IPS DF 19.7 (cell line): ENCODE measurements around the gene TXK.

Experiments
- DNase-seq: peaks from one replicate; pipeline ENCODE4 v3.0.0-alpha.2; 2013; ENCODE audit warnings: low read depth, low spot score

Gene TXK

DNA sequence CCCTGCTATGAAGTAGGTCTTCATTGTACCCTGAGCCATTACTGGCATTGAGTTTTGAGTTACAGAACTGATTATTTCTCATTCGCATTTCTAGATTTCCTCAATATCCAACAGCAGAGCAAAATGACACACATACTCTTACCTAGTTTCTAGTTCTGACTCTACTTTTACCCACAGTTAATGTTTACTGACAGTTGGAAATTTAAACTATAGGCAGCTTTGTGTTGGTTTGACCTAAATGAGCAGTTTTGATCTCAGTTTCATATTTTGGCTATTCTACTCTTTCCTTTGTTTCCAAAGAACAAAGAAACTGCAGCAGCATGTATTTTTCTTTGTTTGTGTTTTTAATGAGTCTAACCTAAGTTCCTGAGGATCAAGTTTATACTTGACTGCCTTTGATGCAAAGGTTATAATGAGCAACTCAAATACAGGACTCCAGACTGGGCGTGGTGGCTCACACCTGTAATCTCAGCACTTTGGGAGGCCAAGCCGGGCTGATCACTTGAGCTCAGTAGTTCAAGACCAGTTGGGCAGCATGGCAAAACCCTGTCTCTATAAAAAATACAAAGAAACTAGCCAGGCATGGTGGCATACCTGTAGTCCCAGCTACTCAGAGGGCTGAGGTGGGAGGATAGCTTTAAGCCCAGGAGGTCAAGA lies 30.4 kb downstream of the TXK start:
- DNase-seq = no peak

DNA sequence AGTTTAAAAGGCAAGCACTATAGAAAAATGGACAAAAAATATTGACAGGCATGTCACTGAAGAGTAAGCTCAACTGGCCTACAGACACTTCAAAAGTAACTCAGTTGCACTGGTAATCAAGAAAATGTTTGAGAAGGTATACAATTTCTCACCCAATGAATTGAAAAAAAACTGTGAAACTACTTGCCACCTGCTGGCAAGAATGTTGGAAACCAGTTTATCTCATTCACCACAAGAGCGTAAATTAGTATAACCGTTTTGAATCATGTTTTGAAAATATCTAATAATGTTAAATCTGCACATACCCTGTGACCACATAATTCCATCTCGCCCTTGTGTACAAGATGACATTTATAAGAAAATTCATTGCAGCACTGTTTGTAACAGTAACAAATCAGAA lies 31.7 kb downstream of the TXK start:
- DNase-seq = no peak

DNA sequence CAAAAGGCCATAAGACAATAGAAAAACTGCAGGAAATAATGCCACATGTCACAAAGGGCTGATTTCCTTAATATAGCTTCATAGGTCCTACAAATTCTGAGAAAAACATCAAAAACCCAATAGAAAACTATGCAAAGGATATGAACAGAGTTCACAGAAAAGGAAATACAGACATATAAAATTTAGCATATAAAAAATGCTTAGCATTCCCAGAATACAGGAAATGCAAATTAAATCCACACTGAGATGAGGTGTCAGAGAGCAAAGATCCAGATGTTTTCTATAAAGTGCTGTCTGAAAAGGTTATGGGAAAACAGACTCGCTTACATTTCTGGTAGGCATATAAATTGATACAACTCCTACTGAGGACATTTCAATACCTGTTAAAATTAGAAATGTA lies 33.8 kb downstream of the TXK start:
- DNase-seq = no peak

DNA sequence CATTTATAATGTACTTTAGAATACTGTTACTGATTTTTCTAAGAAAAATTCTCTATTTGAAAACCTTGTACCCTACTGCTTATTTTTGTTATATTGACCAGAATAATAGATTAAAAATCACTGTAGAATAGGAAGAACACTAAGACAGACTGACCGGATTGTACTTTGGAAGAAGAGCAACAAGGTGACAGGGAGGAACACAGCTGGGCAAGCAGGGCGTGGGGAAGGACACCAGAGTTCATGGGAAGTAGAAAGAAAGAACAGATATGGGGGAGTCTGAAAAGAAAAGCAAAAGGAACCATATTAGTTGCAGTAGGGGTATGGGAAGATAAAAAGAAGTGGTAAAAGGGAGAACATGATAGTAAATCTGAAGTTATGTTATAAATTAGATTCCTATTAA lies 38.6 kb downstream of the TXK start:
- DNase-seq = no peak

DNA sequence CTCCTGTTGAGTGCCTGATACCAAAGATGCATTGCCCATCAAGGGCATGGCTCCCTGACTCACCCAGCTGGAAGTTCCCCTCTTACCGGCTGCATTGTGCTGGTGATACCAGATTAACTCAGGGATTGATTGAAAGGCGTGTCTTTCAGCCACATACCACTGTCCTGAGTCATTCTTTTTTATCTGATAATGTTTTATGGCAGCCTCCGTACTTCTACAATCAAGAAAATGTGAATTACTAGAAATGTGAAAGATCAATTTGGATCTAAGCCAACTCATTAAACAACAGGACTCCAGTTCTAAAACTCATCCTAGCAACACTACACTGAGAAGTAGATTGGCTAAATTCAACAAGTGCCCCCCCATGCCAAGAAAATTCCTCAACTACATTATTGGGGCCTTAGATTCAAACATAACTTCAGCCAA lies 40.0 kb downstream of the TXK start:
- DNase-seq = no peak

DNA sequence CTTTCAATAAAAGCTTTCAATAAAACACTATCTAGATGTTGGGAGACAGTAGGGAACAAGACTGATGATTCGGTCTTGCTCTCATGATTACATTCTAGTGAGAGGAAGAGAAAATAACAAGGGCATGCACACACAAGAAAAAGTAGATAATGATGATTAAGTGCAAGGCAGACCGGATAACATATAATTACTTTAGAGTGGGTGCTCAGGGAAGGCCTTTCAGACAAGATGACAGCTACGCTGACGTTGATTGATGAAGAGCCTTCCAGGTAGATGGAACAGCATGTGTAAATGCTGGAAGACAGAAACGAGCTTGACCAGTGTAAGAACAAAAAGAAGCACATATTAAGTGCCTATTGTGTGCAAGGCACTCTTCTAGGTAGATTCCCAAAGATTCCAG lies 43.4 kb downstream of the TXK start:
- no peak for DNase-seq

DNA sequence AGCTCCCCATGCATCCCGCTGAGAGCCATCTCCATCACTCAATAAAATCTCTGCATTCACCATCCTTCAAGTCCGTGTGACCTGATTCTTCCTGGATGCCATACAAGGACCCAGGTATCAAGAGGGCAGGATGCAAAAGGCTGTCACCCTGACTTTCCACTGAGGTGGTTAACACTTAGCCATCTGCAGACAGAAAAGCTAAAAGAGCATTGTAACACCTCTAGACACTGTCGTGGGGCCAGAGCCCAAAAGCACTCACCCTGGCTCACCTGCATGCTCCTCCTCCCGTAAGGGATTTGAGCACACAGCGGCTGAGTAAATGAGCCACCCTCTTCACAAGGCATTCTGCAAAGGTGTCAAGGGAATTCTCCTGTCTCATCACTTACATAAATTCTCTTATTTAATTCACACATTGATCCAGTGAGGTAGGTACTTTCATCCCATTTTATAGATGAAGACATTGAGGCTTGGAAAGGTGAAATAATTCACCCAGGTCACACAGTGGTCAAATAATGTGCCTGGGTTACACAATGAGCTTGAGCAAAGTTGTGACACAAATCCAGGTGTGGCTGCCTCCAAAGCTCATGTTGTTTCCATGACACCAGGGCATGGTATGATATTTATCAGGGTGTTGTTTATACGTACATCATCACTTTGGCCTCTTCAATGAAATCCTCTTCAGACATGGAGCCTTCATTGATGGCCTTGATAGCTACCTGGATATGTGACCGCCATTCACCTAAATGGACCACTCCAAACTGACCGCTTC lies 48.0 kb downstream of the TXK start:
- no peak for DNase-seq

DNA sequence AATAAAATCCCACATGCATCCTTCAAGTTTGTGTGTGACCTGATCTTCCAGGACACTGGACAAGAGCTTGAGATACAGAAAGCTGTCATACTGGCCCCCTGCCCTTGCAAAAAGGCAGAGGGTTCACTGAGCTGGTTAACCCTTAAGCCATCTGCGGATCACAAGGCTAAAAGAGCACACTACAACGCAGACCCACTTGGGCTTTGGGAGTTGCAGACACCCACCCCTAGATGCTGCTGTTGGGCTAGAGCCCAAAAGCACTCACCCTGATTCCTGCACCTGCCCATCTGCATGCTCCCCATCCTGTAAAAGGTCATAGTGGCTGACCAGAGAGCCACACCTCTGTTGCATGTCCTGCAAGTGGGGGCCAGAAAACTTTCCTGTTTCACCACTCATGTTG lies 51.1 kb downstream of the TXK start:
- no peak for DNase-seq

DNA sequence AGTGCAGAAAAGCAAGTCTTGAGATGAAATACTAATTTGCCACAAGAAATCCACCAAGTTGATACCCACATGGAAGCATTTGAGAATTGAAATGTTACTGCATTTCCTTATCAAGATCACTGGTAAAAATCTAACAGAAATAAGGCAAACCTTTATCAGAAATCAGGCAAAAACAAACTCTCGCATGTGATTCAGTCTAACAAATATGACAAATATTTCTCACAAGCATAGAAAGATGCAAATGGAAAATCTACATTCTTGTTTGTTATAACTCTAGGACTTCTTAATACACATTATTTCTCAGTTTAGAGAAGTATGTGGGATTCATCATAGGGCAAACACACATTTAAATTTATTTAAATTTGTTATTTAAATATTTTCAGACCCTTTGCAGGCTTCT lies 52.9 kb downstream of the TXK start:
- DNase-seq = no peak

DNA sequence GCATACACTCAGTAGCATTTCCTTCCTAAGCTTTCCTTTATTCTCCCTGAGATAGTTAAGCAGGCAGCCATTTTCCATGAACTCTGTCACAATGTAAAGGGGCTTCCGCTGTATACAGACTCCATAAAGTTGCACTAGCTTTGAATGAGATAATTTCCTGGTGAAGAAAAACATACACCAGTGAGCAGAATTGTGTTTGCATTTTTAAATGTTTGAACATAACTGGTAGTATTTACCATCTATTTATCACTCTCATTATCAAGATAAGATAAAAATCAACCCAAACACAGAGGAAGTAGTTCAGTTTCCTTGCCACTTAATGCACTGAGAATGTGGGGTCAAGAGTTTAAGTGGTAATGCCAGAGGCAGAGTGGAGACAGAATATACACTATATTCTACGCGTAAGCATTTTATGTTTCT lies 54.1 kb downstream of the TXK start:
- no peak for DNase-seq

DNA sequence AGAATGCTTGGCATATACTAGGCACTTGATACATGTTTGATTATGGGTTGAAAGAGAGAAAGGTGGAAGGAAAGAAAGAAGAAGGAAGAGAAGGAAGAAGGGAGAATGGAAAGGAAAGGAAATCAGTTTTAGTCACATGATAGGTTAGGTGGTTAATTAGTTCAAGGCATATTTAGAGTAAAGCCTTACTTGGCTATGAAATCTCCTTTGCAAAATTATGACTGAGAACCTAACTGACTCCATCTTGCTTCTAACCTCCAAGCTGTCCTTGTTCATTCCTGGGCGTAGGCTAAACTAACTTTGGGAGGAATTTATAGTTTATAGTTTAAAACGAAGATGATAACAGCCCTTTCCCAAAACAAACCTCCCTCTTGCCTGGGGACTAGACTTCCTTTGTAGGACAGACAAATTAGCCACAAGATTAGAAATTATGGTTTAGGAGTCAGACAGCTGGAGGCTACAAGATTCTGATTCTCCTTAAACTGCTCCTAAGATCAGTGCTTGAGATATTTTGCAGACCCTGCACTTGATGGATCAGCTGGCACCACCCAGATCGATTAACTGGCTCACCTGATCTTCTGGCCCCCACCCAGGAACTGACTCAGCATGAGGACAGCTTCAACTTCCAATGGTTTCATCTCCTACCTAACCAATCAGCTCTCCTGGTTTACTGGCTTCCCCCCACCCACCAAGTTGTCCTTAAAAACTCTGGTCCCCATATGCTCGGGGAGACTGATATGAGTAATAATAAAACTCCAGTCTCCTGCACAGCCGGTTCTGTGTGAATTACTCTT lies 55.0 kb downstream of the TXK start:
- no peak for DNase-seq

DNA sequence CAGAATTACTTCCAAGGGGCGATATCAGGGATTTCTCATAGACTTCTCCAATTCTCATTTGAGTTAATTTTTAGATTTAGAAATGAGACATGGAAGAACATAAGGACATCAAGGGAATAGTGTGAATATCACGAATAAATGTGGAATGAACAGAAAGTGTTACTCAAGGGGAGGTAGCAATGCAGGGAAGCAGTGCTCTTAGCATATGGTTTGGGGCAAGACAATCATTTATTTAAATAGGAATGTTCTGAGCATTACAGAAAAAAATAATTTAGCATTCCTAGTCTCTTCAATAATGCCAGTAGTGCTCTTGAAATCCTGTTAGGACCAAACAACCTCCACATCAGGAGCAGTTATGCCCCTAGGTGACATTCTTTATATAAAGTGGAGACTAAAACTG lies 55.6 kb downstream of the TXK start:
- DNase-seq = no peak

DNA sequence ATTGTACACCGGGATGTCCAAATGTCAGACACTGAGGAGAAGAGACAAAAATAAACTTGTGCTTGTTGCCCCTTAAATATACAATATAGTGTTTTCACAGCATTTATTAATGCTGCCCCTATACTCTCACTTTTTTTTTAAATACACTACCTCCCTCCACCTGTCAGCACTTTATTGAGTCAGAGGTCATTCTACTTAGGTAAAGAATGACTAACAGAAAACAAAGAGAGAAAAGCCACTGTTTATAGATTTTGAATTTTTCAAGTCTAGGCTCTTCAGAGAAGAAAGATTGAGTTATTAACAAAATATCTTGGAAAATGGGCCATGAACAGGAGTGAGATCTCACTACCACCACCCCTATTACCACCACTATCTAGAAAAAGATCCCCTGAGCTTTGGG lies 59.4 kb downstream of the TXK start:
- no peak for DNase-seq

DNA sequence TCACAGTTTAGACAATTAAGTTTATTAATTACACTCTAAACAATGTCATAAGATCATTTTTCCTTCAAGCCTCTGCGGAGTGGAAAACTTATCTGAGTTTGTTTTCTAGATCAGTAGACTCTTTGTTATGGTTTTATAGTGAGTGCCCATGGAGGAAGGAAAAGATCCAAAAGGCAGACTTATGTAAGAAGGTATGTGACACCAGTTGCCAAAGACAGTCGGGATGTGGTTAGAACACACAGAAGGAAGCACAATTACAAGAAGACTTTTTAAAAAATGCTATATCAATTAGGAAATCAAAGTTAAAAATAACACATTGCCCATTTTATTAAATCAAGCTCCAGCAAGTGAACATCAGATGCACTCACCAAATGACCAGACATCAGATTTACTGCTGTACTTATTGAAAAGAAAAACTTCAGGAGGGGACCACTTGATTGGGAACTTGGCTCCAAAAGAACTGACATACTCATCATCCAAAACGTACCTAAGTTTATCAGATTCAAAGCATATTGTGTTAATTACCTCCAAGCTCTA lies 60.4 kb downstream of the TXK start:
- DNase-seq = no peak

DNA sequence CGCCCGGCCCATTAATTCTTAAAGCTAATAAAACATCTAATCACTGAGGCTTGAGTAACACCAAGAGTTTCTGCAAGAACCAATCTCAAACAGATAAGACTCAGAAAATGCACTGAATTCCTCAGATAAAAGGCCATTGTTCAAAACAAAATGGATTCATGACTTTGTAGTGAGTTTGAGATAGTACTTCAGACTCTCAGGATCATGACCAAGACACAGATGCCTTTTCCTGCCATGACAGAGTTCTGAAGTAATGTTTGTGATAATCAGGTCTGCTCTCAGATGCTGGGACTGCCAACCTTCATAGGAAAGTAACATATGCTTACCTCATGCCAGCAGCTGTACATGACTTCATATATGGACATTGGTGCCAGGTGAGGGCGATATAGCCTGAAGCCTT lies 62.9 kb downstream of the TXK start:
- DNase-seq = no peak

DNA sequence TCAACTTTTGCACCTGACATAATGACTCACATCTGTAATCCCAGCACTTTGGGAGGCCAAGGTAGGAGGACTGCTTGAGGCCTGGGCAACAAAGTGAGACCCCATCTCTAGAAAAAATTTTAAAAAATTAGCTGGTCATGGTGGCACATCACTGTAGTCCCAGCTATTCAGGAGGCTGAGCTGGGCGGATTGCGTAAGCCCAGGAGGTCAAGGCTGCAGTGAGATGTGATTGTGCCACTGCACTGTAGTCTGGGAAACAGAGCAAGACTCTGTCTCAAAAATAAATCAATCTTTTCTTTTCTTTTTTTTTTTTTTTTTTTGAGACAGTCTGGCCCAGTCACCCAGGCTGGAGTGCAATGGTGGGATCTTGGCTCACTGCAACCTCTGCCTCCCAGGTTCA lies 65.0 kb downstream of the TXK start:
- DNase-seq = no peak

DNA sequence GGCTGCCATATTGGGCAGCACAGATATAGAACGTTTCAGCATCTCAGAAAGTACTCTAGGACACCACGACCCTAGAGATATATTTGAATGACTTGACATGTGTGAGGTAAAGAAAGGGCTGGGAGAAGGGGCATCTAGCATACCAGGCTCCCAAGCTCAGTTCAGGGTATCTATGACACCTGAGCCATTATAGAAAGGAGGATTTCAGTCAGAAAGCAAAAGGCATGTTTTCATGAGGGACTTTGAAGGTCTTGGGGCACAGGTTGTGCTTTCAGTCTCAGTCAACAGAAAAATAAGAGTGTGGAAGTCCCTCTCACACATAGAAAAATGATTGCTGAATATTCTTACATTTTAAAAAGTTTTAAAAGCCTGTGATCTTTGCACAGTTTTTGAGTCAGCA lies 65.9 kb downstream of the TXK start:
- no peak for DNase-seq

DNA sequence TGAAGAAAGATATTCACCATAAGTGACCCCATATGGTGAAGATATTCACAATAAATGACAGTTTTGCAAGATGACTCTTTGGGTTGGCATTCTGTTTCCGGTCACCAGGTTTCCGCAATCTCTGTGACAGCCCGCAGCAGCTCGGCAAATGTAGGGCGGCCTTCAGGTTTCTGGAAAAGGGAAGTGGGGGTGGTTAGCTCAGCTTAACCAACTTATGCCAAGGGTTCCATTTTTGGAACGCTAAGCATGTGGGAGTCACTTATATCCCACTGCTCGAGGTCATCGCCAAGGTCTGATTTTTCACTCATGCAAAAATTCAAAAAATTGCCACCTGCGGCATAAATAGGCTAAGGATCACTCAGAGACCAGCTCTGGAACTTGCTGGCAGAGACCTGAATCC lies 66.5 kb downstream of the TXK start:
- DNase-seq = no peak

DNA sequence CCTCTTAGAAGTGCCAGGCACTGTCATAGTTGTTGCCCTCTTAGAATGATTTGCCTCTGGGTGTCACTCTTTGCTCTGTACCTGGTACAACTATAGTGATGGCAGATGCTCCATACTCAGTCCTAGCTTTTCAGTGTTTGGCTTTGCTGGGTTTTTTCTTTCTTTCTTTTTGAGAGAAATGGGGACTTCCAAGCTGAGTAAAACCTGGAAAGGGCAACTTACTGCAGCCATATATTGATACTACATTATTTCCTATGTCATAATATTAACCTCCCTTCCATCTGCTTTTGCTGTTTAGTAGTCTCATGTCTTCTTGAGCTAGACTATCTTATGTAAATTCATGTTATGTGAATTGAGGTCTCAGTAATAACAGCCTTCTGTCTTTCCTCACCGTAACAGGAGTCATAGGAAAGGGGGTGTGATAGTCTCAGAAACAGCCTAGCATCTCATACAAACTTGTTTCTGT lies 68.4 kb downstream of the TXK start:
- DNase-seq = no peak

DNA sequence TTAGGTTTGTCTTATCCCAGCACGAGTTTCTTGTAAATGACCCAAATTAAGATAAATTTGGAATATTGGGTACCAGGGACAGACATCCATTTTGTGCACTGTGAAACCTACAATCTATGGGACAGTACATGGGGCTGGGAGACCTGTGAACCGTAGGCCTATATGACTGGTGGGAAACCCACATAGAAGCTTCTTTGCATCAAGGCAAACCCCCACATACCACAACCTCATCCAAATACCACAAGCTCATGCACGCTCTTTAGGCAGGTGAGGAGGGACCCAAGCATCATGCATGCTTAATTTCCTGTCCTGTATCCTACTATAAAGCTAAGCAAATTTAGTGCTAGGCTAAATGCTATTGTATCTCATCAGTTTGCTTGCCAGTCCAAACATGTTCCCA lies 69.7 kb downstream of the TXK start:
- no peak for DNase-seq

DNA sequence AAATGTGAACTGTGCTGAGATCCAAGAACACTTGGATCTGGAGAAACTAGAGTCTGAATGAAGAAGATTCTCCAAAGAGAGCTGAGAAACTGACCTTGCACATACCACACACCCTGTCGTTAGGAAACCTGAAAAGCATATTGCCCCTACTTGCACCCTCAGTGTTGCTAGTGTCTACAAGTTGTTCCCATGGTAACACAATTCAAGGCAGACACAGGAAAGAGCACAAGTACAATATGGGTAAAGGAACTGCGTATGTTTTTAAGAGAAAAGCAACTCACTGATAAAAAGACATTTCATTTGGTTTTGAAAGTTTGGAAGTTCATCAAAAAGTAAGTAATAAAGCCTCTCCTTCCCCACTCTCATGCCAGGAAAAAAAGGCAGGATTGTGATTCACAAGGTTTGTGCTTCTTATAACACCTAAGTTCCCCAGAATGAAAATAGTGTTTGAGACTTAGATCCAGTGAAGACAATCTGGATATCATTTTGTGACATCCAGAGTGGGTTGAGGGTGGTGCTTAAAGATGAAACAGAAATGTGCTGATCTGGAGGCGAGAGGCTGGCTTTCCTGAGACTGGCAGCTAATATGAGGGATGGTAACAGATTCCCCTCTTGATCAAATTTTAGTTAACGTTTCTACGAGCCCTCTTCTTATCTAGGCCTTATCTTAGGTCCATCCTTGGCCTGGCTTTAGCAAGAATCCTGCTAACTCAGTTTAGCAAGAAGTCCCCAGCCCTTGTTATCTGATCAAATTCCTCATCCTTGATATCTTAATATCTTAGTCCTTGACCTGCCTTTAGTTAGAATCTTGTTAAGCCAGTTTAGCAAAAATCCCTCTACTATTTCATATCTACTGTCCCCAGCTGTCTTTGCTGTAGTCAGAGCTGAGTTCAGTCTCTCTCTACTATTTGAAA lies 75.2 kb downstream of the TXK start:
- no peak for DNase-seq
